Fibroblast of pulmonary artery (primary cell): ENCODE results near the gene ARHGEF18.
A peak's percentile ranks its signal among the peaks of the same experiment; 100 is the strongest.
"Not testable (repeated sequence)": the region's sequence is repeated elsewhere in the genome, so short reads cannot be mapped to it uniquely, and the experiment has no call there.

ENCODE experiments used
- DNase-seq: peaks from one replicate; pipeline ENCODE4 v3.0.0-alpha.2; 2010; ENCODE audit warnings: low read depth
- H3K4me3 ChIP-seq: replicated peaks from 2 replicates; pipeline ENCODE4 v1.5.1; 2011; ENCODE audit warnings: low read depth, mild to moderate bottlenecking, control low read depth, low read length, moderate library complexity
- TF ChIP-seq, protein P1 (sequence below): IDR thresholded peaks from 2 replicates; pipeline ENCODE4 v1.5.1; 2011; ENCODE audit warnings: mild to moderate bottlenecking, control low read depth, low read length, inconsistent platforms; ENCODE audit errors: missing control alignments

Gene ARHGEF18

DNA sequence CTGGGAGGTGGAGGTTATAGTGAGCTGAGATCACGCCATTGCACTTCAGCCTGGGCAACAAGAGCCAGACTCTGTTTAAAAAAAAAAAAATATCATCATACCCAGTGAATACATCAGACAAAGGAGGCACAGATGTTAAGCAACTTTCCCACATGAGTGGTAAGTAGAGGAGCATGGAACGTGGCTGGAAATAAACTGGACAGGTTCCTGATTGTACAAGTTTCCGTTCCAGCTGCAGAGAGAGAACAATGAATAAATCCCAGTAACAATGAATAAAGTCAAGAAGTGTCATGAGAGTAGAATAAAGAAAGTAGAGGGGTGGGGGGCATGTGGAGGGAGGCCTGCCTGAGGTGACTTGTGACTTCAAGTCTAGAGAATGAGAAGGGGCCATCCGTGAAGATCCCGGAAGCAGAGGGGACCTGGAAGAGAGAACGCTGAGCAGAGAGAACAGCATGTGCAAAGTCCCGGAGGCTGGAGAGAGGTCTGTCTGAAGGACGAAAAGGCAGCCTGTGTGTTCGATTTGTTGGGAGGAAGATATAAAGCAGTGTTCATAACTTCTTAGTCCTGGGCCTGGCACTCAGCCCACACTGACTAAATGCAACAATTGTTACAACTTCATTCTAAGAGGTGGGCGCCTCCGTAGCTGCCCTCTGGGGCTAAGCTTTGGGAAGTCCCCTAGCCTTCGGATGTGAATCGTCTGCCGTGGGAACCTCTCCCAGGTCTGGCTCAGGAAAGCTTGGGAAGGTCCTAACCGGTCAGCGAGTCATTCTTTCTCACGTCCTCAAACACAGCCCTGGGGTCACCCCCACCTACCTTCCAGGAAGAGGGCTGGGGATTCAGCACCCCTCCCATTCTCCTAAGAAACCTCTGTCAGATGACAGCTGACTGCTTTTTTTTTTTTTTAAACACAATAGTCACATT, 15.3 kb upstream of the ARHGEF18 start:
- TF ChIP-seq, protein P1, sequence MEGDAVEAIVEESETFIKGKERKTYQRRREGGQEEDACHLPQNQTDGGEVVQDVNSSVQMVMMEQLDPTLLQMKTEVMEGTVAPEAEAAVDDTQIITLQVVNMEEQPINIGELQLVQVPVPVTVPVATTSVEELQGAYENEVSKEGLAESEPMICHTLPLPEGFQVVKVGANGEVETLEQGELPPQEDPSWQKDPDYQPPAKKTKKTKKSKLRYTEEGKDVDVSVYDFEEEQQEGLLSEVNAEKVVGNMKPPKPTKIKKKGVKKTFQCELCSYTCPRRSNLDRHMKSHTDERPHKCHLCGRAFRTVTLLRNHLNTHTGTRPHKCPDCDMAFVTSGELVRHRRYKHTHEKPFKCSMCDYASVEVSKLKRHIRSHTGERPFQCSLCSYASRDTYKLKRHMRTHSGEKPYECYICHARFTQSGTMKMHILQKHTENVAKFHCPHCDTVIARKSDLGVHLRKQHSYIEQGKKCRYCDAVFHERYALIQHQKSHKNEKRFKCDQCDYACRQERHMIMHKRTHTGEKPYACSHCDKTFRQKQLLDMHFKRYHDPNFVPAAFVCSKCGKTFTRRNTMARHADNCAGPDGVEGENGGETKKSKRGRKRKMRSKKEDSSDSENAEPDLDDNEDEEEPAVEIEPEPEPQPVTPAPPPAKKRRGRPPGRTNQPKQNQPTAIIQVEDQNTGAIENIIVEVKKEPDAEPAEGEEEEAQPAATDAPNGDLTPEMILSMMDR, result no peak
- H3K4me3 ChIP-seq, result no peak overlapping the region
- DNase-seq, result peak; percentile 77

DNA sequence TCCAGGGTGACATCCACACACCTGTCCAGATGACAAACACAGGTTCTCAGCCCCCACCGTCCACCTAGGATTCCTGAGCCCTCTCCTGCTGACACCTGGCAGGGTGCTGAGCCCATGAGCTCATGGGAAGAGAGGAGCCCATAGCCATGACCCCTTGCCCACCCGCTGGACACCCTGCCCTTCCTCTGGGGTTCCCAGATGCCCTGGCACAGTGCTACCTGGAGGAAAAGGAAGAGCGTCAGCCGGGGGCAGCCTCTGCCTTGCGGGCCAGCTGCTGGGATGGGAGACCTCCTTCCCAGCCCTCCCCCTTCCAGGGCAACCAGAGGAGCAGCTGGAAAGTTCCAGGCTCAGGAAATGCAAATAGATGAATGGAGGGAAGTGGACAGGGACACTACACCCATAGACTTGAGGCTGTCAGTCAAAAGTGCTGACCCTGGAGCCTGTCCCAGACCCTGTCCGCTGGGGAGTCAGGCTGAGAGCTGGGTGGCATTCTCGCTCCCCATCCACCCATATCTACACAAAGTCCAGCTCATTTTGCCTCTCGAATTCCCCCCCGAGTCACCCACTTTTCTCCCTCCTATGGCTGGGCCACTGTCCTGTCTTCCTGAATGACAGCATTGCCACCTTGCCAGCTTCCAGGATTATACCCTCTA, 12.3 kb upstream of the ARHGEF18 start:
- no peak for DNase-seq
- no peak overlapping the region for H3K4me3 ChIP-seq
- TF ChIP-seq, protein P1, result no peak

DNA sequence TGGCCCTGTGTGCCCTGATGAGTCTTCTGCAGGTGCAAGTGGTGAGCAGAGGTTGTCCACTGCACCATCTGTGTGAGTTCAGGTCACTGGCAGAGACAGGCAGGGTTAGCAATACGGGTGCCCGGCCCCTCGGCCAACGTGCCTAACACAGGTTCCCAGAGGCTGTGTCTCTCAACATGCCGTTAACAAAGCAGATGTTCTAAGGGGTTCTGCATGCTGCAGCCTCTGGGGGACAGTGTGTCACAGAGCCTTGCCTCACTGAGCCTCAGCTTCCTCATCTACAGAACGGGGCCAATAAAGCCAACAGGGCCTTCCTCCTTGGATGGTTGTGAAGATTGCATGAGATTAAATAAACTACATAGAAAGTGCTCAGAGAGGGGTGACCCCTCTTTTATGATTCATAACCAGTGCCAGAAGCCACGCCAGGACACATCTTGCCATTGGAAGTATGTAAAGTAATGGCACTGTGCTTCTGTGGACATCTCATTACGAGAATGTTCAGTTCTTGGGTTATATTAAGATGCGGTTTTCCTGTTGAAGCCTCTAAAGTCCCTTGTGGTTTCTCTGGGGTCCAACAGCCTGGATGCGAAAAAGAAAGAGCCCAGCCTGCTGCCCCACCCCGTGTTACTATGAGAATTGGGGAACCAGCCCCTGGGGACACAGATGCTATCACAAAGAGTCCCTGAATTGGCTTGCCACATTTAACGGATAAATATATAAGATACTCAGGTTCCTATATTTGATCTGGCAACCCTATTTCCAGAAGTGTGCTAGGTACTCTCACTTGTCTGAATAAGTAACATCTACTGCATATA, 11.2 kb upstream of the ARHGEF18 start:
- no peak for DNase-seq
- H3K4me3 ChIP-seq, result no peak overlapping the region
- TF ChIP-seq, protein P1, result no peak

DNA sequence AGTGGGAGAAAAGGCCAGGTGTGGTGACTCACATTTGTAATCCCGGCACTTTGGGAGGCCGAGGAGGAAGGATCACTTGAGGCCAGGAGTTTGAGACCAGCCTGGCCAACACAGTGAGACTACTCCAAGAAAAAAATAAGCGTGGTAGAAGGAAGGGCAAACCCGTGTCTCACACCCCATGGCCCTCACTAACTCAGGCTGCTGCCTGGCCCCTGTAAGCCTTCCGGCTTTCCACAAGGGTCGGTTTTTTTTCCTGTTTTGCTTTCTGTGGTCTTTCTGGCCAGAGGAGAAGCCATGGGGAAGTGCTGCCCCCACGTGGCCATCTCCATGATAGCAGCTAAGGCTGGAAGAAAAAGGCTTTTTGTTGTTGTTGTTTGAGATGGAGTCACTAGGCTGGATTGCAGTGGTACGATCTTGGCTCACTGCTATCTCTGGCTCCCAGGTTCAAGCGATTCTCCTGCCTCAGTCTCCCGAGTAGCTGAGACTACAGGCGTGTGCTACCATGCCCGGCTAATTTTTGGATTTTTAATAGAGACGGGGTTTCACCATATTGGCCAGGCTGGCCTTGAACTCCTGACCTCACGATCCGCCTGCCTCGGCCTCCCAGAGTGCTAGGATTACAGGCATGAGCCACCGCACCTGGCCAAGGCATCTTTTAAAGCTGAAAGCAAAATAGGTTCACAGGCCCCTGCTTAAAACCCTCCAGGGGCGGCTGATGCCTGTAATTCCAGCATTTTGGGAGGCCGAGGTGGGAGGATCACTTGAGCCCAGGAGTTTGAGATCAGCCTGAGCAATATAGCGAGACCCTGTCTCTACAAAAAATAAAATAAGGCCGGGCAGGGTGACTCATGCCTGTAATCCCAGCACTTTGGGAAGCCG, 7.5 kb upstream of the ARHGEF18 start:
- peak; percentile 84 for DNase-seq
- TF ChIP-seq, protein P1, result peak; percentile 89
- no peak overlapping the region for H3K4me3 ChIP-seq

DNA sequence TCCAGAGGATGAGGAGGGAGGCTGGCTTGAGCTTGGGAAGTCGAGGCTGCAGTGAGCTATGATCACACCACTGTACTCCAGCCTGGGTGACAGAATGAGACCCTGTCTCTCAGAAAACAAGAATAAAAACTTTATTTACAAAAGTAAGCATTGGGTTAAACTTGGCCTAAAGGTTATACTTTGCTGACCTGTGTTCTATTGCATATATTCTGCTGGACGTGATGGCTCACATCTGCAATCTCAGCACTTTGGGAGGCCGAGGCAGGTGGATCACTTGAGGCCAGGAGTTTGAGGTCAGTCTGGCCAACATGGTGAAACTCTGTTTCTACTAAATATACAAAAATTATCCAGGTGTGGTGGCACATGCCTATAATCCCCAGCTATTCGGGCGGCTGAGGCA, 6.6 kb upstream of the ARHGEF18 start:
- DNase-seq, result no peak
- TF ChIP-seq, protein P1, result no peak
- H3K4me3 ChIP-seq, result no peak overlapping the region

DNA sequence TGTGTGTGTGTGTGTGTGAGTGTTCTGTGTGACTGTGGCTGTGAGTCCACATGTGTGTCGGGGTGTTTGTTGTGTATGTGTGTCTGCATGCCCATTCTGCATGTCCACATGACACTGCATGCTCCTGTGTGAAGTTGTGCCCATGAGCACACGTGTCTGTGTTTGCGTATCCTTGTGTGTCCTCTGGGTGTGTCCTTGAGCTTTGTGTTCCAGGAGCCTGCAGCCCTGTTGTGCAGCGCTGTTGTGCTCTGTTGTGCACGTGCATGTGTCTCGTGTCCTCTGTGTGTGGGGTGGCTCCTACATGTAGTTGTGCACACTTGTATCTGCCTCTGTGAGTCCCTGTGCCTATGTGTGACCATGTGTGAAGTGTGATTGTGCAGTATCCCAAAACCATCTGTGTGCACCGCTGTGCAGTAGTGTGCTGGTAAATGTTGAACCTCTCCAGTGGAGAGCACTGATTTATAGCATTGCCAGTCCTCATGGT, 2.2 kb upstream of the ARHGEF18 start:
- H3K4me3 ChIP-seq, result no peak overlapping the region
- TF ChIP-seq, protein P1, result no peak
- no peak for DNase-seq

DNA sequence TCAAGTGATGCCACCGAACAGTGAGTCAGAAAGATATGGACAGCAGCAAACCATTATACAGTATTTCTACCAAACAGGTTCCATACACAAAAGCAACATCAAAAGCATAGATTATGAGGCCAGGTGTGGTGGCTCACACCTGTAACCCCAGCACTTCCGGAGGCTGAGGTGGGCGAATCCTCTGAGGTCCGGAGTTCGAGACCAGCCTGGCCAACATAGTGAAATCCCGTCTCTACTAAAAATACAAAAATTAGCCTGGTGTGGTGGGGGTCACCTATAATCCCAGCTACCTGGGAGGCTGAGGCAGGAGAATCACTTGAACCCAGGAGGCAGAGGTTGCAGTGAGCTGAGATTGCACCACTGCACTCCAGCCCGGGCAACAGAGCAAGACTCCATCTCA, 1.7 kb upstream of the ARHGEF18 start:
- H3K4me3 ChIP-seq, DNase-seq: not testable (repeated sequence)
